HepG2 (cell line): ENCODE results near the gene CSTF2. TPM values are rescaled to one million over a fixed set of nuclear protein-coding genes. Genes with fewer than 3 reads are reported as not detected.

ENCODE experiments used
- ATAC-seq: fragments of 200-7000 bp; cut with Tn5 transposase; 3 replicates; pipeline ENCODE4 v1.9.1; 2020; ENCODE audit warnings: mild to moderate bottlenecking, moderate library complexity
- BruUV-seq: library from RNA; stranded (reverse); fragments of 400-500 nt; replicated peaks from 2 replicates; lab custom pipeline; 2021; lab: Mats Ljungman, UMichigan
- CTCF ChIA-PET: fragments of 300-600 bp; formaldehyde crosslinking; extraction: SDS; loops from one replicate; lab custom pipeline; 2021; ENCODE audit warnings: low total read pairs, inconsistent platforms, low intra/inter-chr PET ratio; lab: Yijun Ruan, JAX
- POLR2A ChIA-PET: fragments of 350-600 bp; sonication (Branson Sonifier 250); formaldehyde crosslinking; loops from one replicate; lab custom pipeline; 2020; ENCODE audit warnings: antibody characterized with exemption, inconsistent platforms; lab: Yijun Ruan, JAX
- DNase-seq: peaks from one replicate; pipeline ENCODE4 v3.0.0-alpha.2; 2015; ENCODE audit warnings: low spot score
- FAIRE-seq: peaks from 3 replicates; lab custom pipeline; 2011; peaks lifted over from hg19 to GRCh38; lab: Jason Lieb, UNC
- H2AFZ ChIP-seq: one replicate; pipeline ENCODE4 v1.6.1; 2011; ENCODE audit warnings: low read length, inconsistent platforms
- H3K27ac ChIP-seq: fragments of 300-600 bp; 3 replicates; pipeline ENCODE4 v1.8.0; 2011; ENCODE audit warnings: mixed run types, mild to moderate bottlenecking, mixed read lengths, low read length, inconsistent platforms; ENCODE audit not compliant: insufficient read depth; ENCODE audit errors: extremely low read length
- H3K27me3 ChIP-seq, 2 experiments: fragments of 200-600 bp in 1 of 2; 2 replicates in 1 of 2; 3 replicates in 1 of 2; pipeline versions ENCODE4 v1.6.0 to v1.8.0; 2011; ENCODE audit warnings: low read length in 2 of 2, mild to moderate bottlenecking in 2 of 2, moderate library complexity in 2 of 2, inconsistent platforms in 1 of 2; ENCODE audit not compliant: insufficient read depth in 2 of 2, control insufficient read depth in 1 of 2
- H3K36me3 ChIP-seq, 2 experiments: fragments of 200-600 bp in 1 of 2; replicated peaks in 1 of 2; 2 replicates in 1 of 2; 3 replicates in 1 of 2; pipeline versions ENCODE4 v1.5.1 to v1.8.0; 2011; ENCODE audit warnings: low read length in 2 of 2, inconsistent platforms in 1 of 2; ENCODE audit not compliant: insufficient read depth in 2 of 2, control insufficient read depth in 1 of 2
- H3K4me1 ChIP-seq: 2 replicates; pipeline ENCODE4 v1.5.1; 2012; ENCODE audit warnings: low read length, inconsistent platforms; ENCODE audit not compliant: insufficient read depth
- H3K4me2 ChIP-seq: 2 replicates; pipeline ENCODE4 v1.6.0; 2011; ENCODE audit warnings: low read depth, low read length, inconsistent platforms
- H3K4me3 ChIP-seq, 3 experiments: fragments of 200-600 bp in 1 of 3; sonication (generic), shearing (Covaris generic) in 1 of 3; replicated peaks in 1 of 3; 2 replicates each; pipeline ENCODE4 v1.5.1; 2011 to 2016; ENCODE audit warnings: low read length in 3 of 3, inconsistent platforms in 2 of 3, low read depth in 2 of 3, mild to moderate bottlenecking in 2 of 3, control low read depth in 1 of 3, mixed read lengths in 1 of 3; ENCODE audit not compliant: insufficient read depth in 1 of 3
- H3K79me2 ChIP-seq: one replicate; pipeline ENCODE4 v1.6.1; 2011; ENCODE audit warnings: low read length, inconsistent platforms; ENCODE audit not compliant: insufficient read depth
- H3K9ac ChIP-seq: 2 replicates; pipeline ENCODE4 v1.6.0; 2011; ENCODE audit warnings: mild to moderate bottlenecking, low read depth, low read length, inconsistent platforms; ENCODE audit not compliant: insufficient read depth
- H3K9me3 ChIP-seq: 2 replicates; pipeline ENCODE4 v1.5.1; 2012; ENCODE audit warnings: mild to moderate bottlenecking, low read length
- H4K20me1 ChIP-seq: 2 replicates; pipeline ENCODE4 v1.6.0; 2011; ENCODE audit warnings: inconsistent platforms, mild to moderate bottlenecking, low read length, moderate library complexity; ENCODE audit not compliant: insufficient read depth
- ATF7 ChIP-seq, 2 experiments: fragments of 450-650 bp in 1 of 2; sonication (generic) in 1 of 2; formaldehyde crosslinking in 1 of 2; IDR thresholded peaks; 2 replicates each; pipeline versions ENCODE4 v1.4.0 to v1.6.1; 2016 to 2020; ENCODE audit warnings: antibody characterized with exemption in 1 of 2, mild to moderate bottlenecking in 1 of 2, missing genetic modification reagents in 1 of 2
- DPF2 ChIP-seq: sonication (generic); formaldehyde crosslinking; IDR thresholded peaks from 2 replicates; pipeline ENCODE4 v1.4.0; 2020; ENCODE audit warnings: mild to moderate bottlenecking, low read depth, missing genetic modification reagents, borderline replicate concordance
- NRL ChIP-seq: sonication (generic); formaldehyde crosslinking; IDR thresholded peaks from 2 replicates; pipeline ENCODE4 v1.5.0; 2020; ENCODE audit warnings: missing genetic modification reagents, mild to moderate bottlenecking, moderate library complexity, borderline replicate concordance
- RELA ChIP-seq: sonication (generic); formaldehyde crosslinking; IDR thresholded peaks from 2 replicates; pipeline ENCODE4 v1.4.0; 2020; ENCODE audit warnings: missing genetic modification reagents
- SNRNP70 ChIP-seq: fragments of 200-400 bp; formaldehyde crosslinking; IDR thresholded peaks from 2 replicates; pipeline ENCODE4 v1.6.1; 2017; ENCODE audit warnings: mild to moderate bottlenecking, low read depth, low read length, moderate library complexity
- XBP1 ChIP-seq: sonication (generic); formaldehyde crosslinking; IDR thresholded peaks from 2 replicates; pipeline ENCODE4 v1.5.0; 2020; ENCODE audit warnings: missing genetic modification reagents
- ZNF567 ChIP-seq: sonication (generic); formaldehyde crosslinking; IDR thresholded peaks from 2 replicates; pipeline ENCODE4 v1.8.1; 2023; ENCODE audit warnings: mild to moderate bottlenecking, missing genetic modification reagents, borderline replicate concordance
- ZNF780A ChIP-seq: sonication (generic); formaldehyde crosslinking; IDR thresholded peaks from 2 replicates; pipeline ENCODE4 v1.8.0; 2022; ENCODE audit warnings: mild to moderate bottlenecking, missing genetic modification reagents, moderate library complexity
- WGBS: methylation state at CpG from one replicate; pipeline ENCODE4 v1.1.6; 2017; ENCODE audit warnings: low lambda C conversion rate; 5-methylcytosine and 5-hydroxymethylcytosine counted together
- in situ Hi-C: cut with HindIII; loops from 2 replicates; pipeline ENCODE4 v1.10.0; 2017; ENCODE audit warnings: low pct_unique_long_range_greater_than_20kb; ENCODE audit not compliant: extremely low pct_ligation_motif_present
- intact Hi-C: fragments of 100-400 bp; cut with micrococcal nuclease; formaldehyde crosslinking; loops from one replicate; pipeline ENCODE4 v1.10.0; 2022; ENCODE audit not compliant: unreplicated experiment
- polyA plus RNA-seq, 8 experiments: library from polyadenylated mRNA; depleted of rRNA in 3 of 8; stranded (reverse) in 7 of 8; unstranded in 1 of 8; fragments of >200 nt; fragmentation: Illumina TruSeq in 4 of 8; extraction: Trizol in 4 of 8; gene quantifications; 2 replicates each; pipeline versions ENCODE4 v1.2.1 to v1.2.3, GENCODE V29; 2011 to 2016; ENCODE audit warnings: low read depth in 4 of 8, missing spikeins in 1 of 8, mixed read lengths in 1 of 8; ENCODE audit not compliant: insufficient read depth in 1 of 8
- total RNA-seq, 5 experiments: library from RNA; depleted of rRNA; stranded (reverse); fragments of >200 nt; fragmentation: Illumina TruSeq; extraction: Trizol; gene quantifications; 2 replicates each; pipeline ENCODE4 v1.2.3, GENCODE V29; 2016; ENCODE audit warnings: low read depth in 1 of 5
- TF ChIP-seq, protein P1 (sequence below): sonication (generic); formaldehyde crosslinking; IDR thresholded peaks from 2 replicates; pipeline ENCODE4 v1.9.0; 2021; ENCODE audit warnings: missing genetic modification reagents, borderline replicate concordance
- TF ChIP-seq, protein P2 (sequence below): IDR thresholded peaks from 2 replicates; pipeline ENCODE4 v1.6.1; 2016; ENCODE audit warnings: low read depth
- TF ChIP-seq, protein P3 (sequence below): fragments of 450-650 bp; IDR thresholded peaks from 2 replicates; pipeline ENCODE4 v1.6.1; 2017

CSTF2 gene
- total and polyA plus RNA-seq, 2 of the 13 experiments (the other 11 are each of a cell fraction or from before 2014, with no cell fraction given): 19.7 to 26.7 TPM

DNA sequence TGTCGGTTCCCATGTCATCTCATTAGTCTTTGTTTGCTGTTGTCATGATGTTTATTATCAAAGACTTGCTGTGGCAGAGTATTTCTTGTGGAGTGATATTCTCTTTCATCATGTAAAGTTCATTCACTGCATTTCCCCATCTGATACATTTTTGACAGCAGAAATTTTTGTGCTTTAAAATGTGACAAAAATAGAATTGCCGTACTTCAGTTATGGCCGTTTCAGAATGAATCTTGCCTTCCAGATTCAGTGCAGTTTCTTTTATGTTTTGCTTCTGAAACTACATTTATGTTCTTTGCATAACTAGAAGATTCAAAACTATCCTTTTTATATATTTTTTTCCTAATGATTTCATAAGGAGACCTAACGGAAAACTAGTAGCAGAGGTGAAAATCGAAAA is 10.0 kb downstream of the CSTF2 start:
- intact Hi-C loops (no loop called here), in situ Hi-C loops (no loop called here)
- Histone ChIP-seq H3K9ac (no peak overlapping the region), H3K4me2 (no peak overlapping the region), H4K20me1 (no peaks in the 10 kb centered on the region), H3K9me3 (no peaks in the 10 kb centered on the region), H3K79me2 (no peaks in the 10 kb centered on the region), H3K36me3 (peaks cover 5 to 30% of the 10 kb centered on the region in 2 experiments; a peak in 4 of 5 replicates), H3K27me3 (no peaks in the 10 kb centered on the region), H2AFZ (no peak overlapping the region), H3K4me3 (no peak overlapping the region), H3K4me1 (no peaks in the 10 kb centered on the region), H3K27ac (no peak overlapping the region)
- FAIRE-seq (no peak), DNase-seq (no peak), ATAC-seq (no peak)
- no TSS peak for BruUV-seq
- 97% methylated on average over 5 of the region's 5 CpGs for WGBS
- TF ChIP-seq, protein P1, sequence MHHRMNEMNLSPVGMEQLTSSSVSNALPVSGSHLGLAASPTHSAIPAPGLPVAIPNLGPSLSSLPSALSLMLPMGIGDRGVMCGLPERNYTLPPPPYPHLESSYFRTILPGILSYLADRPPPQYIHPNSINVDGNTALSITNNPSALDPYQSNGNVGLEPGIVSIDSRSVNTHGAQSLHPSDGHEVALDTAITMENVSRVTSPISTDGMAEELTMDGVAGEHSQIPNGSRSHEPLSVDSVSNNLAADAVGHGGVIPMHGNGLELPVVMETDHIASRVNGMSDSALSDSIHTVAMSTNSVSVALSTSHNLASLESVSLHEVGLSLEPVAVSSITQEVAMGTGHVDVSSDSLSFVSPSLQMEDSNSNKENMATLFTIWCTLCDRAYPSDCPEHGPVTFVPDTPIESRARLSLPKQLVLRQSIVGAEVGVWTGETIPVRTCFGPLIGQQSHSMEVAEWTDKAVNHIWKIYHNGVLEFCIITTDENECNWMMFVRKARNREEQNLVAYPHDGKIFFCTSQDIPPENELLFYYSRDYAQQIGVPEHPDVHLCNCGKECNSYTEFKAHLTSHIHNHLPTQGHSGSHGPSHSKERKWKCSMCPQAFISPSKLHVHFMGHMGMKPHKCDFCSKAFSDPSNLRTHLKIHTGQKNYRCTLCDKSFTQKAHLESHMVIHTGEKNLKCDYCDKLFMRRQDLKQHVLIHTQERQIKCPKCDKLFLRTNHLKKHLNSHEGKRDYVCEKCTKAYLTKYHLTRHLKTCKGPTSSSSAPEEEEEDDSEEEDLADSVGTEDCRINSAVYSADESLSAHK: no peak
- TF ChIP-seq ZNF780A (CRISPR knock-in tag): no peak
- TF ChIP-seq RELA (CRISPR knock-in tag): no peak
- TF ChIP-seq DPF2 (CRISPR knock-in tag): no peak
- TF ChIP-seq SNRNP70: no peak
- TF ChIP-seq, protein P2, sequence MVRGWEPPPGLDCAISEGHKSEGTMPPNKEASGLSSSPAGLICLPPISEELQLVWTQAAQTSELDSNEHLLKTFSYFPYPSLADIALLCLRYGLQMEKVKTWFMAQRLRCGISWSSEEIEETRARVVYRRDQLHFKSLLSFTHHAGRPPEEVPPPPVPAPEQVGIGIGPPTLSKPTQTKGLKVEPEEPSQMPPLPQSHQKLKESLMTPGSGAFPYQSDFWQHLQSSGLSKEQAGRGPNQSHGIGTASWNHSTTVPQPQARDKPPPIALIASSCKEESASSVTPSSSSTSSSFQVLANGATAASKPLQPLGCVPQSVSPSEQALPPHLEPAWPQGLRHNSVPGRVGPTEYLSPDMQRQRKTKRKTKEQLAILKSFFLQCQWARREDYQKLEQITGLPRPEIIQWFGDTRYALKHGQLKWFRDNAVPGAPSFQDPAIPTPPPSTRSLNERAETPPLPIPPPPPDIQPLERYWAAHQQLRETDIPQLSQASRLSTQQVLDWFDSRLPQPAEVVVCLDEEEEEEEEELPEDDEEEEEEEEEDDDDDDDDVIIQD (CRISPR knock-in tag): no peak
- no peak for TF ChIP-seq ZNF567 (CRISPR knock-in tag)
- no peak for TF ChIP-seq ATF7 (IDR thresholded peaks at IDR 0.05)
- TF ChIP-seq ATF7 (CRISPR knock-in tag; IDR thresholded peaks at IDR 0.05): no peak
- TF ChIP-seq XBP1 (CRISPR knock-in tag): no peak
- TF ChIP-seq, protein P3, sequence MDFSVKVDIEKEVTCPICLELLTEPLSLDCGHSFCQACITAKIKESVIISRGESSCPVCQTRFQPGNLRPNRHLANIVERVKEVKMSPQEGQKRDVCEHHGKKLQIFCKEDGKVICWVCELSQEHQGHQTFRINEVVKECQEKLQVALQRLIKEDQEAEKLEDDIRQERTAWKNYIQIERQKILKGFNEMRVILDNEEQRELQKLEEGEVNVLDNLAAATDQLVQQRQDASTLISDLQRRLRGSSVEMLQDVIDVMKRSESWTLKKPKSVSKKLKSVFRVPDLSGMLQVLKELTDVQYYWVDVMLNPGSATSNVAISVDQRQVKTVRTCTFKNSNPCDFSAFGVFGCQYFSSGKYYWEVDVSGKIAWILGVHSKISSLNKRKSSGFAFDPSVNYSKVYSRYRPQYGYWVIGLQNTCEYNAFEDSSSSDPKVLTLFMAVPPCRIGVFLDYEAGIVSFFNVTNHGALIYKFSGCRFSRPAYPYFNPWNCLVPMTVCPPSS: no peak
- TF ChIP-seq NRL (CRISPR knock-in tag): no peak
- ChIA-PET CTCF (no interaction called here), POLR2A (interaction anchor here (1.3 kb wide), 1 partner anchor 10 kb away, joined by 3 read pairs; the partner anchor contains the start of gene CSTF2)
